ENCODE results near the gene OPTN. TPM values are rescaled to one million over a fixed set of nuclear protein-coding genes. Genes with fewer than 3 reads are reported as not detected.
"Not testable (repeated sequence)": the region's sequence is repeated elsewhere in the genome, so short reads cannot be mapped to it uniquely, and the experiment has no call there.

OPTN gene
- total RNA-seq, 2 experiments from 2014 or later: 32.0 to 33.0 TPM

GRCh38 chr10:13089345-13089744 lies 10.6 kb upstream of the OPTN start:
- CTCF ChIA-PET: interaction anchor here (1.7 kb wide), 1 partner anchor 10 kb away, joined by 8 read pairs; the partner anchor contains the start of gene OPTN
- Mint-ChIP-seq H3K4me1 (ENCODE audit: low read depth) (peaks cover 6% of the 10 kb centered on the region), H3K9me3 (peaks cover 11% of the 10 kb centered on the region), H3K27ac (no peak overlapping the region), H3K27me3 (peaks cover 4% of the 10 kb centered on the region), H3K4me3 (no peak overlapping the region), H3K36me3 (ENCODE audit: low read depth) (no peaks in the 10 kb centered on the region)
- TF ChIP-seq, protein P1, sequence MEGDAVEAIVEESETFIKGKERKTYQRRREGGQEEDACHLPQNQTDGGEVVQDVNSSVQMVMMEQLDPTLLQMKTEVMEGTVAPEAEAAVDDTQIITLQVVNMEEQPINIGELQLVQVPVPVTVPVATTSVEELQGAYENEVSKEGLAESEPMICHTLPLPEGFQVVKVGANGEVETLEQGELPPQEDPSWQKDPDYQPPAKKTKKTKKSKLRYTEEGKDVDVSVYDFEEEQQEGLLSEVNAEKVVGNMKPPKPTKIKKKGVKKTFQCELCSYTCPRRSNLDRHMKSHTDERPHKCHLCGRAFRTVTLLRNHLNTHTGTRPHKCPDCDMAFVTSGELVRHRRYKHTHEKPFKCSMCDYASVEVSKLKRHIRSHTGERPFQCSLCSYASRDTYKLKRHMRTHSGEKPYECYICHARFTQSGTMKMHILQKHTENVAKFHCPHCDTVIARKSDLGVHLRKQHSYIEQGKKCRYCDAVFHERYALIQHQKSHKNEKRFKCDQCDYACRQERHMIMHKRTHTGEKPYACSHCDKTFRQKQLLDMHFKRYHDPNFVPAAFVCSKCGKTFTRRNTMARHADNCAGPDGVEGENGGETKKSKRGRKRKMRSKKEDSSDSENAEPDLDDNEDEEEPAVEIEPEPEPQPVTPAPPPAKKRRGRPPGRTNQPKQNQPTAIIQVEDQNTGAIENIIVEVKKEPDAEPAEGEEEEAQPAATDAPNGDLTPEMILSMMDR (IDR thresholded peaks at IDR 0.05): no peak
- intact Hi-C loops (cut with micrococcal nuclease): no loop called here
- no peak for ATAC-seq
- POLR2A ChIA-PET: no interaction called here
- DNase-seq: no peak

DNA sequence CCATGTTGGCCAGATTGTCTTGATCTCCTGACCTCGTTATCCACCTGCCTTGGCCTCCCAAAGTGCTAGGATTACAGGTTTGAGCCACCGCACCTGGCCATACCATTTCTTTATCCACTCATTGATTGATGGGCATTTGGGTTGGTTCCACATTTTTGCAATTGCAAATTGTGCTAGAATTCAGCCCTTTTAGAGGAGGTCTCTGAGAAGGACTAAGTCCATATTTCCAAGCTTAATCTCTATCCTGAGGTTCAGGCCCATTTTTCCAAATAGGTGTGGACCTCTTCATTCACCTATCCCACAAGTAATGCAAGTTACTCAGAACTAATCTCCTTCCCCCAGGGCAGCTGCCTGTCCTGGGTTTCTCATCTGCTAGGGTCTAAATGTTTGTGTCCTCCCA lies 9.7 kb upstream of the OPTN start:
- H3K9me3 Mint-ChIP-seq: peaks cover 5% of the 10 kb centered on the region
- ChIA-PET POLR2A (interaction anchor here (0.9 kb wide), 1 partner anchor 24 kb away, joined by 3 read pairs; no protein-coding TSS in a partner anchor), CTCF (interaction anchor here (1.7 kb wide), 1 partner anchor 9 kb away, joined by 7 read pairs; the partner anchor contains the start of gene OPTN)
- no peak for ATAC-seq
- H3K4me1 Mint-ChIP-seq (ENCODE audit: low read depth): peaks cover 6% of the 10 kb centered on the region
- TF ChIP-seq, protein P1 (IDR thresholded peaks at IDR 0.05): no peak
- peaks cover 4% of the 10 kb centered on the region for H3K27me3 Mint-ChIP-seq
- no peaks in the 10 kb centered on the region for H3K36me3 Mint-ChIP-seq (ENCODE audit: low read depth)
- no peak overlapping the region for H3K27ac Mint-ChIP-seq
- intact Hi-C loops (cut with micrococcal nuclease): no loop called here
- no peak for DNase-seq
- H3K4me3 Mint-ChIP-seq: no peak overlapping the region

DNA sequence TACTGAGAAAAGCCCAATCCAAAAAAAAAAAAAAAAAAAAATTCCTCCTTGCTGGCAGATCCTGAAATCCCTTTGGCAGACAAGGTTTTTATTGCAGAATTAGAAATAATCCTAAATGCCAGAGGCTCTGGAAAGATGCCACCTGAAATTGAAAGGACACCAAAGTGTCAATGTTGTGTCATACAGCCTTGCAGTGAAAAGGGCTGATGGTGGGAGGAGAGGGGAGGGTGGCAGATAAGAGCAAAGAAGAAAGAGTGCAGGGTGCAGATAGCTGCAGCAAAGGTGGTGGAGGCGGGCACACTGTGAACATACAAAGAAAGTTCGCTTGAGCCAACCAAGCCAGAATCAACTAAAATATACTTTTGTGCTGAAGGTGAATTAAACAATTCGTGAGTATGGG lies 8.2 kb upstream of the OPTN start:
- Mint-ChIP-seq H3K27me3 (peaks cover 4% of the 10 kb centered on the region), H3K9me3 (peaks cover 3% of the 10 kb centered on the region), H3K36me3 (ENCODE audit: low read depth) (no peaks in the 10 kb centered on the region), H3K4me3 (no peak overlapping the region), H3K27ac (no peak overlapping the region), H3K4me1 (ENCODE audit: low read depth) (peaks cover 6% of the 10 kb centered on the region)
- TF ChIP-seq, protein P1 (IDR thresholded peaks at IDR 0.05): no peak
- POLR2A ChIA-PET: no interaction called here
- ATAC-seq: no peak
- CTCF ChIA-PET: interaction anchor here (1.7 kb wide), 1 partner anchor 8 kb away, joined by 7 read pairs; the partner anchor contains the start of gene OPTN
- intact Hi-C loops (cut with micrococcal nuclease): no loop called here
- no peak for DNase-seq

- Mint-ChIP-seq H3K4me1 (ENCODE audit: low read depth) (peaks cover 10% of the 10 kb centered on the region), H3K27me3 (peaks cover 4% of the 10 kb centered on the region), H3K36me3 (ENCODE audit: low read depth) (no peaks in the 10 kb centered on the region), H3K27ac (no peak overlapping the region), H3K9me3 (peaks cover 3% of the 10 kb centered on the region), H3K4me3 (no peak overlapping the region)
- TF ChIP-seq, protein P1 (IDR thresholded peaks at IDR 0.05): no peak
- POLR2A ChIA-PET: no interaction called here
- intact Hi-C loops (cut with micrococcal nuclease): no loop called here
- no peak for DNase-seq
- ATAC-seq: no peak
- CTCF ChIA-PET: no interaction called here
These were observed 7.5 kb upstream of the OPTN start for GRCh38 chr10:13092291-13093102.

- CTCF ChIA-PET; intact Hi-C loops (cut with micrococcal nuclease); H3K27ac Mint-ChIP-seq: not testable (repeated sequence)
These were observed 5.9 kb upstream of the OPTN start for GRCh38 chr10:13094082-13094481.

More at GRCh38 chr10:13094082-13094481, 5.9 kb upstream of the OPTN start:
- DNase-seq; ATAC-seq; POLR2A ChIA-PET; H3K27me3 Mint-ChIP-seq; H3K9me3 Mint-ChIP-seq; H3K36me3 Mint-ChIP-seq (ENCODE audit: low read depth); H3K4me3 Mint-ChIP-seq: not testable (repeated sequence)
- peaks cover 10% of the 10 kb centered on the region for H3K4me1 Mint-ChIP-seq (ENCODE audit: low read depth)
